ENCODE results near the gene MALRD1.

MALRD1 gene

DNA sequence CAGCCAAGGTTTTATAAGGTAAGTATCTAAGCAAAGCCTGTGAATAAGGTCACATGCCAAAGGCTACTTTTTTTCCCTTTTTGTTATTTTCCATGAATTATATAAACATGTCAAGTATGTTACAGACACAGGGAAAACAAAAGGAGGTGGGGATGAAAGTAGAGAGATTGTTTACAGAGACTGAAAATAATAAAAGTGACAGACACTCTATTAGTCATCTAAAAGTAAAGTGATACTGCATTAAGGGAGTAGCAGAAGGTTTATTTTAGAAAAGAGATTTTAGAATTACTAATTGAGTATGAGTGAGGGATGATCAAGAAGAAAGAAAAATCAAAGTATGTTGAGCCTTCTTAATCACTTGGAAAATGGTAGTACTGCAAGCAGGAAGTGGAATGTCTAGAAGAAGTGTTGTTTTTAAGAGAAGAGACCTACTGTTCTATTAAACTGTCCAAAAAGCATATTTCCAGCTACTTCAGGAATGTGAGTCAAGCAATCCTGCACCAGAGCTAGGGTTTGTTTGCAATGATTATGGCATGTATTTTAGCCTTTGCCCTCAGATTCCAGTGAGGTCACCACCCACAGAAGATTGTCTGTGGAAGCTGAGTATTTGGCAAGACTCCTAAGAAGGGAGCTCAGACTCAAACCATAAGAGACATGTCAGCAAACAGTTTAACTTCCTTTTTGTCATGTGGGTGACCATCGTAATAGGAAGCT, 589.7 kb downstream of the MALRD1 start:
- Histone ChIP-seq H3K36me3 (no peaks in the 10 kb centered on the region), H3K4me3 (peak overlapping the region; percentile 19 to 56 (median 42); a peak in 13 of 20 replicates), H3K4me2 (peak overlapping the region; percentile 21 to 74 (median 62)), H3K9ac (peak overlapping the region in 10 of 11 experiments; percentile 36 to 79 (median 57); a peak in 17 of 22 replicates), H3K27me3 (no peaks in the 10 kb centered on the region), H4K20me1 (no peaks in the 10 kb centered on the region), H3K4me1 (peaks cover 4 to 37% (median 15%) of the 10 kb centered on the region in 10 experiments; a peak in 17 of 20 replicates), H3K9me3 (replicated peaks in 1 of 11) (peaks cover 0 to 6% (median 0%) of the 10 kb centered on the region in 11 experiments; a peak in 1 of 22 replicates), H3K27ac (peak overlapping the region; percentile 42 to 90 (median 71); a peak in 21 of 22 replicates)
- TF ChIP-seq Cebpa-rat (IDR thresholded peaks at IDR 0.05): peak in 6 of 11 experiments; percentile 6 to 64 (median 40); a peak in 6 of 22 replicates

DNA sequence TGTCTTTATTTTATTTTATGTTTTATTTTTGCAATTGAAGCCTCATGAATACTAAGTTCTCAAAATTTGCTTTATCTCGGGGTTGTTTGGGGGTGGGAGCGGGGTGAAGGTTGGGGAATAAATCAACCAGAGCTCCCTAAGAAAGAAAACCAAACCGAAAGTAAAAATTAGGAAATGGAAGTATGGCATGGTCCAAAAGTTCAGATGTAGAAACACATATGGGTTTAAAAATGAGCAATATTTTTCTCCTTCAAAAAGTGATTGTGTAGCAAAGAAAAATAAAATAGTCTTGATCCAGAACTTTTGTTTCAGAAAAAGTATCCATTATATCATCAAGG, 590.3 kb downstream of the MALRD1 start:
- Histone ChIP-seq H3K9me3 (replicated peaks in 1 of 11) (peaks cover 0 to 6% (median 0%) of the 10 kb centered on the region in 11 experiments; a peak in 1 of 22 replicates), H3K9ac (peak overlapping the region in 10 of 11 experiments; percentile 36 to 79 (median 57); a peak in 17 of 22 replicates), H3K4me3 (peak overlapping the region; percentile 19 to 56 (median 42); a peak in 13 of 20 replicates), H3K27me3 (no peaks in the 10 kb centered on the region), H4K20me1 (no peaks in the 10 kb centered on the region), H3K36me3 (no peaks in the 10 kb centered on the region), H3K4me2 (peak overlapping the region; percentile 21 to 74 (median 62); a peak in 21 of 22 replicates), H3K4me1 (peaks cover 4 to 37% (median 15%) of the 10 kb centered on the region in 10 experiments; a peak in 17 of 20 replicates), H3K27ac (peak overlapping the region; percentile 42 to 90 (median 71); a peak in 21 of 22 replicates)
- 0 out of 22 replicates have a peak, but pooled peaks of 1 of the 11 experiments have one; percentile 0 for TF ChIP-seq Cebpa-rat (IDR thresholded peaks at IDR 0.05)

DNA sequence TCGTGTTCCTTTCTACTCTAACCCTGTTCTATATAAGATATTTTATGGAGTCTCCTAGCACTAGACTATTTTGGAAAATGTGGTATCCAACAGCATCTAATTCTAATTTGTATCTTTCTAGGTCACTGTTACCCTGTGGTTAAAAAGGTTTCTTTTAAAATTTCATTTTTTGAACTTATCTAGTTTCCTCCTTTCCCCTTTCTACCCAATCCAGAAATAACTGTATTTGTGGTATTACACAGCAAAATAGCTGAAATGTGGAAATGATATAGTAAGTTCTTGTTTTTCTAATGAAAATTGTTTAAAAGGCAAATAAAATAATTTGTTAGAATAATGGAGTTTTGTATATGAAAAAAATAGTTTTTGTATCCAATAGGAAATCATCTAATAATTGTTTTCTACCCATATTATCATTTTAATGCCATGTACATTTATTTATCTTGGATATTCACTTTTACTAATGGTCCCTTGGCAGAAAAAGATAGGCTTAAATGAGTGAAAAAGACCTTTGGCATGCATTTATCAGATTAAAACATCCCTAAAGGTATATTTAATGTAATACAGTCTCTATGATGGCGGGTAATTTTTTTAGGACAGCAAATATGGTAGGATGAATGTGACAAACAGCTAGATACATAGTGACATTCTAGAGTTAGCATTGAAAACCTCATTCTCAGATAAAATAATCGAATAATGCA, 592.1 kb downstream of the MALRD1 start:
- H3K36me3 ChIP-seq: no peaks in the 10 kb centered on the region
- peak overlapping the region in 2 of 11 experiments; percentile 87 to 90; a peak in 1 of 22 replicates for H3K27ac ChIP-seq
- peak overlapping the region in 4 of 11 experiments; percentile 58 to 74 (median 63); a peak in 6 of 22 replicates for H3K4me2 ChIP-seq
- peaks cover 0 to 10% (median 0%) of the 10 kb centered on the region in 11 experiments; a peak in 1 of 22 replicates for H3K9me3 ChIP-seq (replicated peaks in 1 of 11)
- no peak for TF ChIP-seq Cebpa-rat (IDR thresholded peaks at IDR 0.05)
- H3K4me3 ChIP-seq: no peak overlapping the region
- H3K9ac ChIP-seq: no peak overlapping the region
- H3K4me1 ChIP-seq: peaks cover 4 to 37% (median 15%) of the 10 kb centered on the region in 10 experiments; a peak in 17 of 20 replicates
- H4K20me1 ChIP-seq: no peaks in the 10 kb centered on the region
- H3K27me3 ChIP-seq: no peaks in the 10 kb centered on the region

DNA sequence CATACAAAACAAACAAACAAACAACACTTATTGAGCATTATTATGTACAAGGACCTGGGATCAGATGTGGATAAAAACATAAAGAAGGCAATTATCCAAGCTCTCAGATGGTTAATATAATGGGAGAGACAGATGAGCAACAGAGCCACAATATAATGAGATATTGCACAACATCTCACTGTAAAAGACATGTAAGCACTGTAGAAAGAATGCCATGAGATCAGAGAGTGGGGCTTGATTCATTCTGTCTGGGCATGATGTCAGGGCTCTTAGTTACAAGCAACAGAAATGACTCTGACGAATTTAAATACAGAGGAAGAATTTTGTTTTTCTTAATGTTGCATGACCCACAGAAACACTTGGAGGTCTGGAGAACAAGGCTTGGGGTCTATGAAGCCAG, 602.9 kb downstream of the MALRD1 start:
- no peak; a peak in 1 of 22 replicates for TF ChIP-seq Cebpa-rat (IDR thresholded peaks at IDR 0.05)
- Histone ChIP-seq H3K27ac (no peak overlapping the region), H3K36me3 (no peaks in the 10 kb centered on the region), H3K4me1 (0 out of 20 replicates have a peak, but pooled peaks cover 0 to 7% (median 0%) of the 10 kb centered on the region in 10 experiments), H4K20me1 (no peaks in the 10 kb centered on the region), H3K4me3 (no peak overlapping the region), H3K4me2 (no peak overlapping the region), H3K9ac (no peak overlapping the region), H3K9me3 (replicated peaks in 1 of 11) (no peaks in the 10 kb centered on the region), H3K27me3 (no peaks in the 10 kb centered on the region)

DNA sequence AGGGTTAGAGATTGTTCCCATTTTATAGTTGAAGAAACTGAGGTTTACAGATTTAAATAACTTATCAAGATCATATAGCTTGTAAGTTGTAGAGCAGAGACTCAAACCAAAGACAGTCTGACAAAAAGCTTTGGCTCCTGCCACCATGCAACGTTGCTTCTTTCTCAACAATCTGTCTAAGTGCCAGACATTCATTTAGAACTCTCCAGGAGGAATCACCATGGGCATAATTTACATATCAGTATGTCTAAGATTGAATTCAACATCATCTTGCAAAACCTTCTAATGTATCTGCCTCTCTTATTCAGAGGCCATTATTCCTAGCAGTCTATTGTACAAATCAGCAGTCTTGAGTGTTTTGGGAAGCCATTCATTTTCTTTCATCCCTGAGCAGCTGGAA, 604.1 kb downstream of the MALRD1 start:
- Histone ChIP-seq H4K20me1 (no peaks in the 10 kb centered on the region), H3K9me3 (replicated peaks in 1 of 11) (no peaks in the 10 kb centered on the region), H3K36me3 (no peaks in the 10 kb centered on the region), H3K9ac (no peak overlapping the region), H3K27ac (no peak overlapping the region), H3K27me3 (no peaks in the 10 kb centered on the region), H3K4me2 (no peak overlapping the region), H3K4me3 (no peak overlapping the region), H3K4me1 (0 out of 20 replicates have a peak, but pooled peaks cover 0 to 7% (median 0%) of the 10 kb centered on the region in 10 experiments)
- no peak for TF ChIP-seq Cebpa-rat (IDR thresholded peaks at IDR 0.05)

DNA sequence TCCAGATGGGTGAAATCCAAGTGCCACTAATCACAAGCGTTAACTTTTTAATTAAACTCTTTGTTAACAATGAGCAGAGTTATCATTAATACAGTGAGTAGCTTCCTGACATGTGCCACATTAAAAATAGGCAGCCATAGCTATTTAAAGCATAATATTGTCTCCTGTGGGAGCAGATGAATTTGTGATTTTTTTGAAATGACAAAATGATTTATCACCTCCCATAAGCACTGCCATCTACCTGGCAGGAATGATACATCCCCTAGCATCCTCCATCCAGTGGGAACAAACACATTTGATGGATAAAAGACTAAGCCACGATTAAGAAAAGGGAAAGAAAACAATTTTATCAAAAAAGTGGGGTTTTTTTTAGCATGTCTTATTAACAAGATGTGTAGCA, 605.3 kb downstream of the MALRD1 start:
- Histone ChIP-seq H3K27ac (no peak overlapping the region), H3K27me3 (no peaks in the 10 kb centered on the region), H3K4me1 (0 out of 20 replicates have a peak, but pooled peaks cover 0 to 7% (median 0%) of the 10 kb centered on the region in 10 experiments), H3K9me3 (replicated peaks in 1 of 11) (no peaks in the 10 kb centered on the region), H3K36me3 (no peaks in the 10 kb centered on the region), H3K9ac (no peak overlapping the region), H3K4me3 (no peak overlapping the region), H3K4me2 (no peak overlapping the region), H4K20me1 (no peaks in the 10 kb centered on the region)
- TF ChIP-seq Cebpa-rat (IDR thresholded peaks at IDR 0.05): no peak

DNA sequence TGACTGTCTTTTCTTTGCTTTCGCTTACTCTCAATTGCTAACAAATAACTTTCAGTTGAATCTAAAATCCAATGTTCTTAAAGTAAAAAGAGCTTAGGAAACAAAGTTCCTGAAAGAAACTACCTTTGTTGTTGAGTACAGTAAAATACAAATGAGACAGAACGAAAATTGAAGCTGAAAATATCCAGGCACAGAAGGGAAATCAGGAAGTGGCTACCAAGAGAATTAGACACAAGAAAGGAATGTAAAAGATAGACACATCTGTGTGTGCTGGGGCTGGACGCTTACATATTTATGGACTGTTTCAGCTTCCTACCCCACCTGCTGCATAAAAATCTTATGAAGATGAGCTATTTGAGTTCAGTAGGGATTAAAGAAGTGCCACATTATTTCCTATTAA, 606.0 kb downstream of the MALRD1 start:
- H3K36me3 ChIP-seq: no peaks in the 10 kb centered on the region
- no peaks in the 10 kb centered on the region for H3K9me3 ChIP-seq (replicated peaks in 1 of 11)
- H3K4me2 ChIP-seq: peak overlapping the region in 2 of 11 experiments; percentile 8 to 39; a peak in 2 of 22 replicates
- H3K4me1 ChIP-seq: 0 out of 20 replicates have a peak, but pooled peaks cover 0 to 7% (median 0%) of the 10 kb centered on the region in 10 experiments
- TF ChIP-seq Cebpa-rat (IDR thresholded peaks at IDR 0.05): no peak
- H3K27ac ChIP-seq: no peak overlapping the region
- no peaks in the 10 kb centered on the region for H4K20me1 ChIP-seq
- H3K9ac ChIP-seq: no peak overlapping the region
- H3K27me3 ChIP-seq: no peaks in the 10 kb centered on the region
- no peak overlapping the region for H3K4me3 ChIP-seq

DNA sequence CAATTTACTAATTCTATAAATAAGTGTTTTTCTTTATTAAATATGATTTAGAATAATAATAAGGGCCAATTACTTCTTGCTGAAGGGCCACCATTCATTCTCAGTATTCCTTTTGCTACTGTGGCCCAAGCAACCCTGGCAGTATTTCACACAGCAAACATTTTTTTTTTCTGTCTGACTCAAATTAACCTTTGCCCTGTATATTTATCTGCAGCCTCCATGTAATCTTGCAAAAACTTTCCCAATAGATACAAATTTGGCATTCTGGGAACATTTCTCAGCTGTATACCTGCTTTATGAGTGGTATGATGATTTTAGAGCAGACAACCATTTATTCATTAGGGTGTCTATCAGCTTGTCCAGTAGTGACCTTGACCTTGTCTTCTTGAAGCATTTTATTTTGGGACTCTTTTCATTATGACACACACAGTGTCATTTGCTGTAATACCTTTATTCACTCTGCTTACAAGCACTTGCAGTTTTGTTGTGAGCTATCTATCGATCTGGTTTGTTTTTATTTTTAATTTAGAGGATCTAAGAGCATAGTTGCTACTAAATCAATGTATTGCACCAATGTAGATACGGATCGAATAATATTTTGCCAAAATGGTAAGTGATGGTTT, 607.9 kb downstream of the MALRD1 start:
- H3K4me3 ChIP-seq: no peak overlapping the region
- H3K27me3 ChIP-seq: no peaks in the 10 kb centered on the region
- no peak overlapping the region for H3K9ac ChIP-seq
- H3K4me1 ChIP-seq: 0 out of 20 replicates have a peak, but pooled peaks cover 0 to 7% (median 0%) of the 10 kb centered on the region in 10 experiments
- H3K4me2 ChIP-seq: no peak overlapping the region
- no peaks in the 10 kb centered on the region for H3K9me3 ChIP-seq (replicated peaks in 1 of 11)
- H3K27ac ChIP-seq: no peak overlapping the region
- no peak for TF ChIP-seq Cebpa-rat (IDR thresholded peaks at IDR 0.05)
- H4K20me1 ChIP-seq: no peaks in the 10 kb centered on the region
- H3K36me3 ChIP-seq: no peaks in the 10 kb centered on the region

Data from BLaER1 treated with 17β-estradiol and CSF1 and Interleukin-3, amounts not matched to agents 10 nM and 100 nM (cell line).